H9 (cell line): ENCODE results near the gene KHNYN. TPM values are rescaled to one million over a fixed set of nuclear protein-coding genes. Genes with fewer than 3 reads are reported as not detected.

Experiments
- DNase-seq: peaks from one replicate; pipeline ENCODE4 v3.0.0-alpha.2; 2017
- H2AFZ ChIP-seq: one replicate; pipeline ENCODE4 v1.6.1; 2013; ENCODE audit warnings: mild to moderate bottlenecking, low read length, control low read depth, moderate library complexity
- H2AK5ac ChIP-seq: 2 replicates; pipeline ENCODE4 v1.6.1; 2013; ENCODE audit warnings: low read length, control low read depth, mixed read lengths; ENCODE audit not compliant: insufficient read length
- H2BK120ac ChIP-seq: one replicate; pipeline ENCODE4 v1.6.1; 2013; ENCODE audit warnings: low read depth, mild to moderate bottlenecking, low read length, control low read depth, inconsistent platforms; ENCODE audit not compliant: poor library complexity, severe bottlenecking
- H2BK12ac ChIP-seq: 2 replicates; pipeline ENCODE4 v1.6.1; 2013; ENCODE audit warnings: low read length, control low read depth, mixed read lengths, low read depth; ENCODE audit not compliant: insufficient read length
- H2BK15ac ChIP-seq: 2 replicates; pipeline ENCODE4 v1.6.1; 2013; ENCODE audit warnings: low read depth, low read length, control low read depth
- H2BK20ac ChIP-seq: one replicate; pipeline ENCODE4 v1.6.1; 2013; ENCODE audit warnings: low read depth, mild to moderate bottlenecking, low read length, control low read depth, inconsistent platforms; ENCODE audit not compliant: poor library complexity, severe bottlenecking
- H2BK5ac ChIP-seq: 2 replicates; pipeline ENCODE4 v1.6.1; 2013; ENCODE audit warnings: low read length, control low read depth, mixed read lengths; ENCODE audit not compliant: insufficient read length
- H3K14ac ChIP-seq: 2 replicates; pipeline ENCODE4 v1.6.1; 2013; ENCODE audit warnings: low read length, control low read depth; ENCODE audit not compliant: insufficient read depth
- H3K18ac ChIP-seq: 2 replicates; pipeline ENCODE4 v1.6.1; 2013; ENCODE audit warnings: low read depth, mild to moderate bottlenecking, mixed read lengths, low read length, control low read depth; ENCODE audit not compliant: insufficient read length
- H3K23ac ChIP-seq: 2 replicates; pipeline ENCODE4 v1.6.1; 2013; ENCODE audit warnings: low read length, control low read depth, mixed read lengths, low read depth; ENCODE audit not compliant: insufficient read length
- H3K23me2 ChIP-seq: 2 replicates; pipeline ENCODE4 v1.6.1; 2013; ENCODE audit warnings: low read depth, mild to moderate bottlenecking, mixed read lengths, low read length, control low read depth; ENCODE audit not compliant: insufficient read length, poor library complexity, severe bottlenecking
- H3K27ac ChIP-seq: 2 replicates; pipeline ENCODE4 v1.5.1; 2013; ENCODE audit warnings: low read length, control low read depth, mixed read lengths, low read depth; ENCODE audit not compliant: insufficient read length
- H3K27me3 ChIP-seq: 2 replicates; pipeline ENCODE4 v1.6.1; 2013; ENCODE audit warnings: low read length, control low read depth, inconsistent platforms; ENCODE audit not compliant: insufficient read depth
- H3K4ac ChIP-seq: 2 replicates; pipeline ENCODE4 v1.6.1; 2013; ENCODE audit warnings: low read depth, mild to moderate bottlenecking, control low read depth, inconsistent platforms, low read length, moderate library complexity
- H3K4me1 ChIP-seq: 2 replicates; pipeline ENCODE4 v1.6.1; 2013; ENCODE audit warnings: low read length, control low read depth, inconsistent platforms; ENCODE audit not compliant: insufficient read depth
- H3K4me2 ChIP-seq: 2 replicates; pipeline ENCODE4 v1.6.1; 2013; ENCODE audit warnings: low read length, control low read depth, mixed read lengths; ENCODE audit not compliant: insufficient read length, insufficient read depth
- H3K56ac ChIP-seq: 2 replicates; pipeline ENCODE4 v1.6.1; 2013; ENCODE audit warnings: low read depth, mild to moderate bottlenecking, mixed read lengths, low read length, control low read depth; ENCODE audit not compliant: insufficient read length
- H3K79me1 ChIP-seq: 2 replicates; pipeline ENCODE4 v1.6.1; 2013; ENCODE audit warnings: low read depth, mild to moderate bottlenecking, moderate library complexity, low read length, control low read depth, inconsistent platforms; ENCODE audit not compliant: insufficient read depth, poor library complexity, severe bottlenecking
- H3K79me2 ChIP-seq: 2 replicates; pipeline ENCODE4 v1.6.1; 2013; ENCODE audit warnings: low read length, control low read depth, inconsistent platforms; ENCODE audit not compliant: insufficient read depth
- H3K9ac ChIP-seq: 2 replicates; pipeline ENCODE4 v1.6.1; 2013; ENCODE audit warnings: low read length, control low read depth, mixed read lengths; ENCODE audit not compliant: insufficient read length; ENCODE audit errors: extremely low read depth
- H3K9me3 ChIP-seq: one replicate; pipeline ENCODE4 v1.6.1; 2013; ENCODE audit warnings: low read depth, low read length, inconsistent platforms; ENCODE audit not compliant: control insufficient read depth
- H3T11ph ChIP-seq: one replicate; pipeline ENCODE4 v1.6.1; 2013; ENCODE audit warnings: mild to moderate bottlenecking, low read length, control low read depth, inconsistent platforms
- H4K20me1 ChIP-seq: one replicate; pipeline ENCODE4 v1.6.1; 2013; ENCODE audit not compliant: control insufficient read depth, insufficient read length, insufficient read depth
- H4K5ac ChIP-seq: 2 replicates; pipeline ENCODE4 v1.6.1; 2013; ENCODE audit warnings: low read depth, mild to moderate bottlenecking, mixed read lengths, low read length, control low read depth; ENCODE audit not compliant: insufficient read length
- H4K8ac ChIP-seq: replicated peaks from 2 replicates; pipeline ENCODE4 v1.6.1; 2013; ENCODE audit warnings: low read length, control low read depth, mixed read lengths, low read depth; ENCODE audit not compliant: insufficient read length
- H4K91ac ChIP-seq: 2 replicates; pipeline ENCODE4 v1.6.1; 2013; ENCODE audit warnings: low read depth, mild to moderate bottlenecking, moderate library complexity, mixed read lengths, low read length, control low read depth; ENCODE audit not compliant: insufficient read length
- H3K27ac Mint-ChIP-seq, 3 experiments: 2 replicates in 2 of 3; 3 replicates in 1 of 3; pipeline ENCODE4 v1.8.0; 2020 to 2021; ENCODE audit warnings: mixed read lengths in 3 of 3, mild to moderate bottlenecking in 1 of 3, moderate library complexity in 1 of 3
- H3K27me3 Mint-ChIP-seq: 2 replicates; pipeline ENCODE4 v1.8.0; 2021; ENCODE audit warnings: low read depth, mild to moderate bottlenecking, moderate library complexity, mixed read lengths
- H3K36me3 Mint-ChIP-seq, 3 experiments: 2 replicates in 2 of 3; 3 replicates in 1 of 3; pipeline ENCODE4 v1.8.0; 2020 to 2021; ENCODE audit warnings: low read depth in 3 of 3, mixed read lengths in 3 of 3; ENCODE audit not compliant: insufficient read depth in 1 of 3
- H3K4me1 Mint-ChIP-seq, 2 experiments: 2 replicates each; pipeline ENCODE4 v1.8.0; 2020; ENCODE audit warnings: mixed read lengths in 2 of 2
- H3K4me3 Mint-ChIP-seq, 2 experiments: 2 replicates in 1 of 2; 3 replicates in 1 of 2; pipeline ENCODE4 v1.8.0; 2020 to 2021; ENCODE audit warnings: mild to moderate bottlenecking in 2 of 2, mixed read lengths in 2 of 2, moderate library complexity in 1 of 2
- H3K9me3 Mint-ChIP-seq, 2 experiments: 2 replicates in 1 of 2; 3 replicates in 1 of 2; pipeline ENCODE4 v1.8.0; 2020; ENCODE audit warnings: mild to moderate bottlenecking in 2 of 2, mixed read lengths in 2 of 2, moderate library complexity in 1 of 2
- CTCF ChIP-seq: fragments of 200-600 bp; sonication (generic); conservative IDR thresholded peaks from 3 replicates; pipeline ENCODE4 v1.8.0; 2021; ENCODE audit warnings: antibody characterized with exemption, mild to moderate bottlenecking
- total RNA-seq: library from RNA; stranded (reverse); gene quantifications from 2 replicates; pipeline ENCODE4 v1.2.1, GENCODE V29; 2021

KHNYN gene
- total RNA-seq, 1 experiment from 2014 or later = 30.0 TPM

GRCh38 chr14:24456980-24457379 is 27.2 kb downstream of the KHNYN start:
- no peak overlapping the region for H3K4me2 ChIP-seq
- H3K36me3 Mint-ChIP-seq = peaks cover 14 to 19% (median 19%) of the 10 kb centered on the region in 3 experiments
- H3K9me3 Mint-ChIP-seq = peaks cover 26 to 34% of the 10 kb centered on the region in 2 experiments
- H4K91ac ChIP-seq = no peak overlapping the region
- no peak overlapping the region for H4K8ac ChIP-seq
- TF ChIP-seq CTCF = no peak
- no peak overlapping the region for H2AFZ ChIP-seq
- no peak overlapping the region for H3K18ac ChIP-seq
- no peak for DNase-seq
- H2BK15ac ChIP-seq = no peak overlapping the region
- H2BK120ac ChIP-seq = no peak overlapping the region
- no peaks in the 10 kb centered on the region for H3K27me3 ChIP-seq
- H3K27ac Mint-ChIP-seq = no peak overlapping the region
- no peaks in the 10 kb centered on the region for H4K20me1 ChIP-seq
- H2BK12ac ChIP-seq = no peak overlapping the region
- no peak overlapping the region for H2BK5ac ChIP-seq
- H3K4ac ChIP-seq = no peak overlapping the region
- peaks cover 2% of the 10 kb centered on the region; the same call in 1 of the 2 replicates for H3K27me3 Mint-ChIP-seq
- no peak overlapping the region for H3K4me3 Mint-ChIP-seq
- no peak overlapping the region for H3K14ac ChIP-seq
- no peaks in the 10 kb centered on the region for H3K23me2 ChIP-seq
- H2BK20ac ChIP-seq = no peak overlapping the region
- H3K27ac ChIP-seq = no peak overlapping the region
- H3T11ph ChIP-seq = no peak overlapping the region
- no peaks in the 10 kb centered on the region for H3K79me2 ChIP-seq
- H3K23ac ChIP-seq = no peak overlapping the region
- no peaks in the 10 kb centered on the region for H3K9me3 ChIP-seq
- H3K4me1 ChIP-seq = no peaks in the 10 kb centered on the region
- H3K79me1 ChIP-seq = no peaks in the 10 kb centered on the region
- H3K9ac ChIP-seq = no peak overlapping the region
- H3K56ac ChIP-seq = no peak overlapping the region
- H3K4me1 Mint-ChIP-seq = no peaks in the 10 kb centered on the region
- H2AK5ac ChIP-seq = no peak overlapping the region
- no peak overlapping the region for H4K5ac ChIP-seq
